ENCODE data around the gene ADAMTS17.

The ADAMTS17 gene

DNA sequence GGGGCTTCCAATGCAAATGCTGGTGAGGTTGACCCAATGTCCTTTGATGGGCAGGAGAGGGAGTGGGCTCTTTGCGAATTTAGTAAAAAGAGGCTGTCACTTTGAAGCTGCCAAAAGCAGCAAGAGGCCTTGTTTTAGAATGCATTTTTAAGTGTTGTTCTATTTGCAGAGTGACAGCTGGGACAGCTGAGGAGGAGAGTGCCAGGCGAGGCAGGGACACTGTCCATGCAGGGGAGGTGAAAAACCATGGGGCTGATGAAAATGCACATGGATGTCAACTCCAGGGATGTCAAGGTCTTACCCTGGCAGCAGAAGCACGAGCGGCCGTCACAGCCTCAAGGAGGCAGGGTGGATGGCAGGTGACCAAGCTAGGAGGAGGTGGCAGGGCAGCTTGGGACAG is 279.8 kb downstream of the ADAMTS17 start:
- no peak for DNase-seq

DNA sequence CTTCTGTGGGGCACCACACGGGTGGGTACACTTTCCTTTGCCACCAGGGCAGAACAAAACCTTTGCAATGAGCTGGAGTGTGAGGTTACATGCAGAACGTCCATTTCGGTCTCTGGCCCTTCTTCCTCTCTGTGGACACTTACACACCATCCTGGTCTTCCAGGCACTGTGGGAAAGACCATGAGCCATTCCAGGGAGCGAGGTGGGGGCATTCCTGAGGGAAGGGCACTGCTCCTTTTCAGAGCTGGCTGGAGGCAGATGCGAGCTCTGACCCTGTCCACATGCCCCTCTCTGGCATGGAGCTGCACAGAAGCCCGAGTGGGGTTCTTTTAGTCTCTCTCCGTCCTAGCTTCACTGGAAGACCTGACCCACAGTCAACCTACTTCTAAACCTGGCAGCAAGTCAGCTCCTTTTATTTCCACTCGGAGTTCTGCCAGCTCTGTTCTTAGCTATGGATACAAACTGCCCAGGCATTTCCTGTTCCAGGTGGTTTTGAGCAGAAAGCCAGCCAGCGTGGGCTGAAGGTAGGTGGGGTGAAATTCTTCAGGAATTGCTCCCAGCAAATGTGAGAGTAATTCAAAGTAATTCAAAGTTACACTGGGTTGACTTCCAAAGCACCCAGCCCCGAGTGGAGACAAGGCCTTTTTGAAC is 281.4 kb downstream of the ADAMTS17 start:
- DNase-seq, result no peak

DNA sequence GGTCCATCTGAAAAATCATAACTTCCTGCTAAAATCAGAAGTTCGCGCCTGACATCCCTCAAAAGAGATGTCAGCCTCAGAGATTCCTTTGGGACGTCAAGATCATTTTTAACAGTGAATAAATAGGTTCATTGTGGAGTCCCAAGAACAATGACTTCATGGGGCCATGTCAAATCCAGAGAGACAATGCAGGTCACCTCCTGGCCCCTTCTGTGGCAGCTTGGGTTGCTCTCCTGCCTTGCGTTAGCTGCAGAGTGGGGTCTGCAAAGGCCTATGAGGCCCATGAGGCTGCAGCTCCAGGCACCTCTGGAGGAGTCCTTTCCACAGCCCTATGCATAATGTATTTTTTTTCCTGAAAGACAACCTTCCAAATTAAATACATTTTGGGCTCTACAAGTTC is 282.3 kb downstream of the ADAMTS17 start:
- DNase-seq, result no peak

DNA sequence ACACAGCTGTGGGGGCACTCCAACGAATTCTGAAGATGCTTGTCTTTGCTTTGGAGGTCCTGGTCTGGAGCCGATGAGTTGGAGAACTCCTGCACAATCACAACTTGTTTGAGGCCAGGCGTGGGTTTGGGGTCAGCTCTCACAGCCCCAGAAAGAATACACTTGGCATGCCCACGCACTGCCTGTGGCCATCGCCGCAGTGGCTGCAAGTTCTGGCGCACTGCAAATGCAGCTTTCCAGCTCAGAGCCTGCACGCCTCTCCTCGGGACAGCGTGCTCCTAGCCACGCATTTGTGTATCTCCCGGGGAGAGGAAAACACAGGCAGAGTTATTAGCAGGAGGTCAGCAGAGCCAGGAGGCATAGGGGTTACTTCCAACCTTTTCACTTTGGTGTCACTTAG is 282.7 kb downstream of the ADAMTS17 start:
- DNase-seq, result no peak

DNA sequence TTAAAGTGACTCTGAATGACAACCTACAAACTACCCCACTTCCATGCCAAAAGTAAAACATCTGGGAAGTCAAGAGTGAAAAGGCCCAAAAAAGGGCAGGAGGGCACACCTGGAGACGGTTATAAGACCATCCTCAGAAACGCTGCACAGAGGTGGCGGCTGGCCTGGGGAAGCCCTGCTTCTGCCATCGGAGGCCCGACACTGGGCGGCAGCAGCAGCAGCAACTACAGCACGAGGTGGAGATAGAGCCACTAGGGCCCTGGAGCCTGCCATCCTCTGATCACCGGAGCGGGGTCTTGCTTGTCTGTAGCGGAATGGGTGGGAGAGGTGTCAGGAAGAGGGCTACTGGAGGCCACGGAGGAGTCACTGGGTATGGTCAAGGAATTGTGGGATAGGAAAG is 283.3 kb downstream of the ADAMTS17 start:
- DNase-seq, result no peak

DNA sequence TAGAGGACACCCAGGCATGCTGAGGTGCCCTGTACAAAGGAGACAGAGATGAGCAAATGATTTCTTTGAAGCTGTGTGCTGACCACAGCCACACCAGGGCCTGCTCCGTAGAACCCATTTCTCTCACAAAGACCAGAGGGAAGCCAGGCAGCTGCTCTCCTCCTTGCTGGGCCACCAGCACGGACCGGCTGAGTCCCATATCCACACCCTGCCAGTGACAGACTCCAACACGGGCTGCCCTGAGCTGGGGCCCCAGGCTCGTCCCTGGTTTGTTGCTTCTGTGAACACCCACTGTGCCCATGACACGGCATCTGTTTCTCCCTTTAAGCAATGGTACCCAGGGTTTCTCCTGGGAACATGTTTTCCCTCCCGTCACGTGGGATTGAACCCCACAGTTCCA is 284.5 kb downstream of the ADAMTS17 start:
- no peak for DNase-seq

DNA sequence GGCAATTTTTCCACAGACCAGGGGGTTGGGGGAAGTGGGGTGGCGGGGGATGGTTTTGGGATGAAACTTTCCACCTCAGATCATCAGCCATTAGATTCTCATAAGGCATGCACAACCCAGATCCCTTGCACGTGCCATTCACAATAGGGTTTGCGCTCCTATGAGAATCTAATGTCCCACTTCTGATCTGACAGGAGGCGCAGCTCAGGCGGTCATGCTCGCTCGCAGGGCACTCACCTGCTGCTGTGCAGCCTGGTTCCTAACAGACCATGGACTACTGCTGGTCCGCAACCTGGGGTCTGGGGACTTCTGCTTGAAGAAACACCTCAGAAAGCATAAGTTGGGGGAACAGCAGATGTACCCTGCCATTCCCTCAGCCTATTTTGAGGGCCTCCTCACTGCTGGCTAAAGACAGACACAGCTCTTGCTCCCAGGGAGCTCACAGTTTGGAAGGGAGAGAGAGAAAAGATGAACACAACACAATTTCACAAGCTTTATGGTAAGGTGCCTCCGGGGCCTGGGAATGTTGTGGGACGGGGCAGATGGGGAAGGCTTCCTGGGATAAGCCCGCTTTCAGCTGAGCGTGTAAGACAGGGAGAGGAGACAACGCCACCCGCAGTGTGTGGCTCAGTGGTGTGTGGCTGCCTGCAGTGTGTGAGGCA is 285.2 kb downstream of the ADAMTS17 start:
- no peak for DNase-seq

DNA sequence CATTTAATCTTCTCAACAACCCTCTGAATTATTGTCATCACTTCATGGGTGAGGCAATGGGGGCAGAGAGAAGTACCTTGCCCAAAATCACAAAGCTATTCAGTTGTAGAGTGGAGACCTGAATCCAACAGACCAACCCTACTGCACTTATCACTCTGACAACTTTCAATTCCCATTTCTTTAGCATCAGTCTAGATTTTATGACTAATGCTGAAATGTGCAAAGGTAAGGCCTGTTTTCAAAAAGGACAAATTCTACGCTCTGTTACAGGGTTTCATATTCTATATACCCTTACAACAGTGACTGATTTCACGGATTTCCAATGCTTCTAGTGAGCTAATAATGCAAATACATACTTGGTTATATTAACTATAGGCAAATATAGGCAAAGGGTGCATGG is 286.0 kb downstream of the ADAMTS17 start:
- no peak for DNase-seq

DNA sequence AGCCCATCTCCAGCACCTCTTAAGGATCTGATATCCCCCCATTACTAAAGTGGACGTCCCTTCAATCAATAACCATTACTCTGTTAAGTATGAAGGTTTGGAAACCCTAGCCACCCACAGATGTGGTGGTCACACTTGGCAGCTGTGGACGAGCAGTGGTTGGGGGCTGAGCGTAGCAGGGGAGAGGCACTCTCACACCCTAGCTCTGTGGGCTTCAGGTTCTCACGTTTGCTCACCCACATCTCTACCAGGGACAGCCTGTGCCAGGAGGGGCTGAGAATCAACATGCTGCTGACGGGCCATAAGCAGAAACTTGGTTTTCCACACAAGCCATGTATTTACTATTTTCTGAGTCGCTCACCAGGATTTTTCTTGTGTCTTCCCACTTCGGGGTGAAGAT is 287.2 kb downstream of the ADAMTS17 start:
- no peak for DNase-seq

DNA sequence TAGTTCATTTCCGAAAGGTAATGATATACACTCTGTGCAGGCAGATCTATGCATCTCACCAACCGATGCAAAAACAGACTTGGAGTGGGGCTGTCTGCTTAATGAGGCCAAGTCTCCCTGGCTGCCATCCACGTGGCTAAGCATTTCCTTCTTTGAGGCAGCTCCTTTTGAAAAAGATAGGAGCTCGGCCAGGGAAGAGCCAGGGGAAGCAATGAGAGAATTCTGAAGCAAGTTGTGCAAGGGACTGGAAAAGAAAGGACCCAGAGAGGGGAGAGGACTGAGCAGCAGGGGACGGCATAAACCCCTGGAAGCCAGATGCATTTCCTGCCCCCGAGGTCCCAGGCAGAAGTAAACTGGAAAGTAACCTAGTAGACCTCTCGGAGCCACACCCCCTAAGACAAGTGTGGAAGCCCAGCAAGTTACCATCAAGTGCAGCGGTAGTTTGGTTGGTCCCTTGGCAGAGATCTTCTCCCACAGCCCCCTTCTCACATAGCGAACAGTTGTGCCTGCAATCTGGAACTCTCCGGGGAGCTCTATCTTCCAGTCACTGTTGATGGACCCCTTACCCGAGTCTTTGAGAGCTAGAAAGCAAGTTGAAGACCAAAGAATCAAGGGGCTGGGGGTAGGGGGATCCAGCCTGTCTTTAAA is 288.2 kb downstream of the ADAMTS17 start:
- DNase-seq, result no peak

DNA sequence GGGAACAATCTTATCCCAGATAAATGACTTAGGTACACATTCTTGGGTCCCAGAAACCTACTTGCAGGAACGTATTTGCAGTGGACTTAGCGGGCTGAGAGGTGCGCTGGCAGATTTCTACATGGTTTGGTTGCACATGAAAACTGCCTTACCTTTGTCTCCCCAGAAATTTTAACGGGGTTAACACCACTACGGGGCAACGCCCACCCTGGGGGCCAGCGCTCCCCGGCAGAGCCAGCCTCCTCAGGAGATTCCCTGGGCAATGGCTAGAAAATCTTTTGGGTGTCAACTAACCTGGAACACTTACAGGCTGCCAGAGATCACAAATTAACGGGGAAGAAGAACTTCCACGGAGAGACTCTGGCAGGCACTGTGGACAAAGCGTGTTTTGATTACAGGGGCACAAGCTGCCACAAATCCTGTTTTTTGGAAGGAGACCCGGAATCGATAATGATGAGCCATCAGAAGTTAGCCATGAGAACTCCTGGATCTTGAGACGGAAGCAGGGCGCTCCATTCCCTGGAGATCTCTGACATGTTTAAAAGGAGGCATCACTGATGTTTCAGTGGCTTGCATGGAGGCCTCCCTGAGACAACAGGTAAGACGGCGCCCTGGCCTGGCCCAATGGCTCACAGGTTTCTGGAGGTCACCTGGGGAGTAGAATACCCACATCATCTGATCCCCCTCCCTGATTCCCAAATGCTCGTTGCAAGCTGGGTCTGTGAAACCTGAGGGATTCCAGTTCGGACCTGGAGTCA is 288.9 kb downstream of the ADAMTS17 start:
- DNase-seq, result no peak

DNA sequence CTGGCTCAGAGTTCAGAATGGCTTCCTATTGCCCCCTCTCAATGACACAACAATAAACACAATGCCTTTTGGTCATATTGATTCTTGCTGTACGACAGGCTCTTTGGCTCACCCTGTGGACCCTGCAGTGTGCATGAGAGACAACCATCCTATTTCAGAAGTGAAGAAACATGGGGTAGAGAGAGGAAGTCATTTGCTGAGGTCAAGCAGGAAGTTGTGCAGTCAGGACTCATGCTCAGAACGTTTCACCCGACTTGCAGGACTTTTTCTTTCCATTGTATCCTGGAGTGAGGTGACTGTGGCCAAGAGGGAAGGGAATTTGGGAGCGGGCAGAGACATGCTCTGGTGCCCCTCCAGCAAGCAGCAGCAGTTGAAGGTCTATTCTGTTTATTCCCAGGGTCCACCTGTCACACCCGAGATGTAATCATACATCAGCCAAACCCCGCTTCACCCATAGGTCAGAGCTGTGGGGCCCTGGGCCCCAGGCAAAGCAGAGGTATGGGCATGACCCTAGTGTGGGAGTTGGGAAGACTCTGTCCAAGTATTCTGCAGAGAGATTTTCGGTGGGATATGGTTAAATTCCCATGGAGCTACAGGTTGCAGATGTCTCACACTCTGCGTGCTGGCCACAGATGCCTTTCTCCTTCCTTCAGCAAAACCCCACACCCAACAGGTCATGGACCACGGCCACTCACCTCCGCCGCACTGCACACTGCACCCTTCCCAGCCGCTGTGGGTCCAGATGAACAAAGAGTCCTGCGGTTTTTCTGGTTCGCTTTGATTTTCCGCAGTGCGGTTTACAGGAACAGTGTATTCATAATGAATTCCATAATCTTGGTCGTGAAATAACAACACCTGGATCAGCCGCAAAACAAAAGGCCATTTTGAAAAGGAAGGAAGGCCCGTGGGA is 290.6 kb downstream of the ADAMTS17 start:
- DNase-seq, result no peak

DNA sequence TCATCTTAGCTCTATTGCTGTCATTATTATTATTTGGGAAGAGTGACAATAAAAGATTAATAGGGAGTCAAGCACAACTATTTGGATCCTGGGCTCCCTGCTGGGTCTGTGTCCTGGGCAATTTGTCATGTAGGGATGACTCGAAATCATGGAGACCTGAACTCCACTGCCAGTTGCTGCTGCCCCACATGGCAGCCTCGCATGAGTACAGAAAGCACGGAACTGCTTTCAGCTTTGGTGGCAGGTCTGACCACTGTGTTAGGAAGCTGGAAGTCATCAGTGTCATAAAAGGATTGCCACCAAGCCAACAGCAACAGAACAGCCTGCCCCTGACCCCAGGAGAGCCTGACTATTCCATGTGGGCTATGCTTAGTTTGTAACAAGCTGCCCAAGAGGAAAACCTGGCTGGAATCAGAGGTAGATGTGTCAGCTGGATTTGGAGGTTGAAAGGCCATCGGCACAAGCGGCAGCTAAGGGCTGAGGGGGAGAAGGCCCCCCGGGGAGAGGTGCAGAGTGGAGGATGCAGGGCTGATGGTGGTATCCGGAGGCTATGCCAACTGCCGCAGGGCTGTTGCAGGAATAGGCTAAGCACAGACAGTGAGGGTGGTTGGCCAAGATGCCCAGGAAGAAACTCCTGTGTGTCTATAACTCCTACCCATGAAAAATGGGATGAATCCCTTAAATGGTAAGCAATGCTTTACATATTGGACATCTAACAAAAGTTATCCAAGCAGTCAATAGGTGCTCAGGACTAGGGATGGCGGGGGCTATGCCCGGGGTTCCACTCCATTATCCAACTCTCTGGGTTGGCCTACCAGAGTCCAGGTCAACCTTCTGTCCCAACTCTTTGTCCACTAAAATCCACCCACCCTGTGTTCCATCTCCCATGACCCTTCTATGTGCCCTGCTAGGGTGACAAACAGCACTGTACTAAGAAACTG is 291.6 kb downstream of the ADAMTS17 start:
- DNase-seq, result no peak

DNA sequence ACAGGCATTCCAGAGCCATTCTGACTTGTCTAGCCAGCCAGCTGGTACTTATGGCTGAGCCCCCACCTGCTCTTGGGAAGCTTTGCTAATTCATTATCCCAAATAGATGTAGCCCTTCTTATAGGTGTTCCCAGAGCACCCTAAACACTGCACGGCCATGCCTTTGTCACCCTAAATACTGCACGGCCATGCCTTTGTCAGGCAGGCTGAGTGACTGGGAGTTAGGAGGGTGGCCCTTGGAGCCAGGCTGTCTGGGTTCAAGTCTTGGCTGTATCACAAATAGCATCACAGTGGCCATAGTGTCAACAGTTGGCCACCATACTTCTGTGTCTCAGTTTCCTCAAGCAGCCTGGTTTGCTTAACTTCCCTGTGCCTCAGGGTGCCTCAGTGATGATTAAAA is 292.3 kb downstream of the ADAMTS17 start:
- no peak for DNase-seq

DNA sequence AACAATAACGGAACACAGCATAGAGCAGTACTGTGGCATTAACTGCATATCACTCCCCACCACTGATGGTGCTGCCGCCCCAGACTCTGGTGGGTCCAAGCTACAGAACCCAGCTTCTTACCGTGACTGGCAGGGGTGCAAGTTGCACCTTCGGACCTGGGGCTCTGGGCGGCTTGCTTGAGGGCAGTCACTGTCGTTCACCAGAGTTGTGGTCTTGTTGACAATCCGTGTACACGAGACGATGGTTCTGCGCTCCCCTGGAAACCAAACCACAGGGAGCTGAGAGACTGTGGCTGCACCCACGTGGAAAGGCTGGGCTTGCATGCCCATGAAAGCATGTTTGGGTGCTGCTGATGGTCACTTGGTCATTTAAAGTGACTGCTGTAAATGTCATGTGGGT is 293.0 kb downstream of the ADAMTS17 start:
- no peak for DNase-seq

DNA sequence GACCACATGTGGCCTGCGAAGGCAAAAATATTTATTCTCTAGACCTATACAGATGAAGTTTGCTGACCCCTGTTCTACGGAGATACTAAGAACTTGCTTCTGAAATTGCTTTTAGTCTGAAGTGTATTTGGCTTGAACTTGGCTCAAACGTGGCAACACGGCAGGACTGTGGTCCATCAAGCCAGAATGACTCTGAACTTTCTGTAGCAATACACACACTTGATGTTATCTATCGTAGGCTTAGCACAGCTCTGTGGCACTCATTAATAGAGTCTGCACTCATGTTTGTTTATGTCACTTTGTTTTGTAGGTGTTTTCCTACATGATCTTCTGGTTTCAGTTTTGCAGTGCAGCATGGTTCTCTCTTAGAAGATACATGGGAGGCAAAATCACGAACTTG is 298.1 kb downstream of the ADAMTS17 start:
- DNase-seq, result no peak

DNA sequence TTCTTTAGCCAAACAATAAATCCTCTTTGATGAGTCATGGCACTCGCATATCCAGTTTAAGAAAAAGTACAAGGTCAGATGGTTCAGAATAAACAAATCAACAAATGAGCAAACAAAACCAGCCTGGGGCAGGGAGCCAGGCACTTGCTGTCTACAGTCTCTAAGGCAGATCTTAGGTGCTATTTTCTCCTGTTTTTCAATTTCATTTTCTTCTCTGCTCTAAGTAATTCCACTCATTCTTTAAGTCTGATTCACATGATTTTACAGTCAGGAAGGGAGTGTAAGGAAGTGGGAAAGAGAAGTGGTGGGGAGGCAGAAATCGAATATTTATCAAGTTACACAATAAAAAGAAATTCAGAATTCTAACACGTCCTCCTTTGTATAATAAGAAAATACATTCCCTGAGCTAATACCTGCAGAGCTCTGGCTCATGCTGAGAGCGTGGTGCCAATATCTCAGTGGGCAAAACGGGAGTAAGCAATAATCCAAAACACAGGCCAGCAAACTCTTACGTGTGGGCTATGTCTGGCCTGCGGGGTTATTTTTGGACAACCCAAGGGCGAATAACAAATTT is 298.6 kb downstream of the ADAMTS17 start:
- DNase-seq, result no peak

DNA sequence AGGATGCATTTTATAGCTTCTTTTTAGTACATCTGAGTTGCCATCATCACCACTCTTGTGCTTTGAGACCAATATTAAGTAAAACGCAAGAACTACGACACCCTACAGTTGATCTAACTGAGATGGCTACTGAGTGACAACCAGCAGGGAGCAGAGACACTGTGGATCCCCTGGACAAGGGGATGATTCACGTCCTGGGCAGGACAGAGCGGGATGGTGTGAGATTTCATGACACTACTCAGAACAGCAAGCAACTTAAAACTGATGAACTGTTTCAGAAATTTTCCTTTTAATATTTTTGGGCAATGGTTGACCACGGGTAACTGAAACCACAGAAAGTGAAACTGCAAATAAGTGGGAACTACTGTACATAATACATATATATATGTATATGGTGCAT is 299.2 kb downstream of the ADAMTS17 start:
- DNase-seq, result no peak

DNA sequence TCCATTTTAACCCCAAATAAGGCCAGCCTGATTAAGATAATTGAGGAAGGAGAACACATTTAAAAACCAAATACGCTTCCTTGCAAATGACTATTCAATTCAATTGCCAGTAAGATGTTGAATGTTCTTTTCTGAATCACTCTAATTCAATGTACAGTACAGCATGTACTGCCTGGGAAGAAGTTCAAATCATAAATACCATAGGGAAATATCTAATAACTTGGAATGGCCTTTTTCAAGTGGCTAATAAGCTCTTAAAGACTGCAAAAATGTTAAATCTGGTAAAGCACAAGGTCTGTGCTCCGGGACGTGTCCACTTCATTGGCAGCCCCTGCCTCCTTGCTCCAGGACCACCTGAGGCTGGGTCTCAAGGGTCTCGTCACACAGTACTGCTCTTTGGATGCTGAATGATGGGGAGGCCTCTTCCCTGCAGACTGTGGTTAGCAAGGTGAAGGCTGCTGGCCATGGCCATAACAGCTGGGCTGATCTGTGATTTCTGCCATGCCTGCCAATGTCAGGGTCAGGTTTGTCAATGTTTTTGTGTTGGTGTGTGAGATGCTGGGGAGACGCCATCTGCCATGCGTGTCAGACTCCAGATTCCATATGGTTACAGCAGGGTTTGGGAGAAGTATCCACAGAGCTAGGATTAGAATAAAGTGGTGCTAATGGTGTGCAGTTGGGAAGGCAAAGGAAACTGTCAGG is 300.5 kb downstream of the ADAMTS17 start:
- no peak for DNase-seq

DNA sequence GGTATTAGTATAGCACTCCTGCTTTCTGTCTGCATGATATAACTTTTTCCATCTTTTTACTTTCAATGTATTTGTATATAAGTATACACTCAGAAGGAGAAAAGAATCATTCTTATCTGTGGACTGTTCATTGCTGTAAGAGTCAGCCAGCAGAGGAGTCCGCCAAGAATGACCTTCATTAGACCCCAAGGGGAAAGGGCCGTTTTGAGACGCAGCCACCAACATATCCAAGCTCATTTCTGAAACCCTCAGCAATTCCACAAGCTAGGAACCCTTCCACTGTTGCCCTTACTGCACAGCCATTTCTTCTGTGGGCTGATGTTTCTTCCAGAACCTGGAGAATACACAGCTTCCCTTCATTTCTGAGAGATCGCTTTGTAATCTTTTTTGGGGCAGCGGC is 301.8 kb downstream of the ADAMTS17 start:
- DNase-seq, result no peak

All from hippocampal formation (tissue), 2 donors.